Measurements from ENCODE around the gene SCML2. TPM values are rescaled to one million over a fixed set of nuclear protein-coding genes. Genes with fewer than 3 reads are reported as not detected.
A peak's percentile ranks its signal among the peaks of the same experiment; 100 is the strongest.
"Not testable (repeated sequence)": the region's sequence is repeated elsewhere in the genome, so short reads cannot be mapped to it uniquely, and the experiment has no call there.

SCML2 gene
- 1.6 and 2.7 TPM in 2 replicates for total RNA-seq

DNA sequence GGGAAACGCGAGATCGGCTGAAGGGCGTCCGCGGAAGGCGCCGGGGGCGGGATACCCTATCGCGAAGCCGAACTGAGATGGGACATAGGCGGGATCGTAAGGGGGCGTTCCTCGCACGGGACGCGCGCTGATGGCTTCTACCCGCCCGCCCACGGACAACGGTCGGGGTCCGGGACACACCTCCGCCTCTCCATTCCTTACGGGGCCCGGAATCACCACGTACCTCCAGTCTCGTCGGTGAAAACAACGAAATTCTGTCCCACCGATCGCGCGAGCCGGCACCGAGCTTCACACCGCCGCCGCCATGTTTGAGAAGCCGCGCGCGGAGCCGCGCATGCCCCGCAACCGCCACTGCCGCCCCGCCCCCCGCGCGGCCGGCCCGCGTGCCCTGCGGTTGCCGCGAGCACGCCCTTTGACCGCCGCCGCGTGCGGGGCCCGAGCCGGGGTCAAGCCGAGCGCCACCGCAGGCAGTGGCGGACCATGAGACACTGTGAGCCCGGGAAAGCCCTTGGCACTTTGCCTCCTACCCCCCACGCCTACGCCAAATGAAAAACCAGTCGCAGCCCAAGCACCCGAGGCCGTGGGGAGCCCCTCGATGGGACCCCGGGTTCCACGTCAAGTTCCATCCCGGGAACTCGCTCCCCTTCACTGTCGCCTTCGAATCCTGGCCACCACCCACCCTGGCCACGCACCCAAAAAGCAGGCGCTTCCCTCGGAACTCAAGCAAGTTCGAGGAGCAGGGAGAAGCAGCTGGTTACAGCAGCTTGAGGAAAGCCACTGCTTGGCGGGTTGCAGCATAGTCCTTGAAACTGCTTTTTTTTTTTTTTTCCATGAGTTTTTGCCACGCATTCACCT lies at the start of gene SCML2:
Gene SCML2 (minus strand): TSS at position 320 of the 855 bp plus-strand sequence. CDS start 20,617 bp downstream, outside the sequence.
- DNase-seq (ENCODE audit: low read depth in 2 of 2): peak in 1 of 2 donors; percentile 18

DNA sequence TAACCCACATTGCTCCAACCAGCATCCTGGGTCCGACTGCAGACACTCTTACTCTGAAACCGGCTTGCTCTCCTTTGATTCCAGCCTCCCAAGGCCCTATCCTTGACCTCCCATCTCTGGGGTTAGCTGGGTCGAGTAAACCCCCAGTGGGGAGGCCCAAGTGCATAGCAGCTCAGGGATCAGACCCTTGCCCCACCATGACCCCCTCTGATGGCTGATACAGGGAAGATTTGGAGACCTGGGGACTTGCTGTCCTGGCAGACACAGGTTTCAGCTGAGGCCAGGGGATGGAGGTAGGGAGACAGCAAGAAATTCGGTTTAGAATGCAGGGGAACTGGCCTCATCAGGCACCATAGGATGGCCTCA lies 47.3 kb upstream of the SCML2 start:
- DNase-seq (ENCODE audit: low read depth in 2 of 2): no peak

DNA sequence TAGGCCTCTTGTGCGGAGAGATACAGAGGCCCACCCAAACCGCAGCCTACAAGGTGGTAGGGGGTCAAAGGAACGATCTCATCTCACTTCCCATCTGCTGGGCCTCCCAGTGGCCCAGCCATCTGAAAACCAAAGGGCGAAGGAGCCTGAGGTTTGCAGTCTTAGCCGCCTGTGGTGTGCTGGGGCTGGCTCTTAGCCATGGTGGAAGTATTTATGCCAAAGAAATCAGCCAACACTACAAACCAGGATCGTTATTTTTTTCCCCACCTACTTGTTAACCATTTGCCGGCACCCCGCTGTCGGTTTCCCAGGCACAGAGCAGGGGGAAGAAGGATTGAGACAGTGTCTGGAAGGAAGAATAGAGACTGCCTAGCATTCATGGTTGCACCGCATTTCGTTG lies 40.0 kb upstream of the SCML2 start:
- DNase-seq (ENCODE audit: low read depth in 2 of 2): no peak

- peak; percentile 45 to 54 for DNase-seq (ENCODE audit: low read depth in 2 of 2)
These were observed 36.6 kb upstream of the SCML2 start for GRCh38 chrX:18390941-18391538.

DNA sequence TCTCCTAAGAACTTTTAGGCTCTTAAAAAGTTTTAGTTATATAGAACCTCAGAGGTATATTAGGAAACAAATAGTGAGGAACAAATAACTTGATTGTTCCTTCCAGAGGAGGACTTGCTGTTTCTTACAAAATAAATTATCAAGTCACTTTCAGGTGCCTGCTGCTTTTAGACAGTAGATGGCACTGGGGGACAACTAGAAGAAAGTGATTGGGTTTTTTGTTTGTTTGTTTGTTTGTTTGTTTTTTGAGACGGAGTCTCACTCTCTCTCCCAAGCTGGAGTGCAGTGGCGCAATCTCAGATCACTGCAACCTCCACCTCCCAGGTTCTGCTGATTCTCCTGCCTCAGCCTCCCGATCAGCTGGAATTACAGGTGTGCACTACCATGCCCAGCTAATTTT lies 35.5 kb upstream of the SCML2 start:
- DNase-seq (ENCODE audit: low read depth in 2 of 2): no peak

- peak; percentile 32 to 48 for DNase-seq (ENCODE audit: low read depth in 2 of 2)
These were observed 23.3 kb upstream of the SCML2 start for GRCh38 chrX:18377796-18378195.

DNA sequence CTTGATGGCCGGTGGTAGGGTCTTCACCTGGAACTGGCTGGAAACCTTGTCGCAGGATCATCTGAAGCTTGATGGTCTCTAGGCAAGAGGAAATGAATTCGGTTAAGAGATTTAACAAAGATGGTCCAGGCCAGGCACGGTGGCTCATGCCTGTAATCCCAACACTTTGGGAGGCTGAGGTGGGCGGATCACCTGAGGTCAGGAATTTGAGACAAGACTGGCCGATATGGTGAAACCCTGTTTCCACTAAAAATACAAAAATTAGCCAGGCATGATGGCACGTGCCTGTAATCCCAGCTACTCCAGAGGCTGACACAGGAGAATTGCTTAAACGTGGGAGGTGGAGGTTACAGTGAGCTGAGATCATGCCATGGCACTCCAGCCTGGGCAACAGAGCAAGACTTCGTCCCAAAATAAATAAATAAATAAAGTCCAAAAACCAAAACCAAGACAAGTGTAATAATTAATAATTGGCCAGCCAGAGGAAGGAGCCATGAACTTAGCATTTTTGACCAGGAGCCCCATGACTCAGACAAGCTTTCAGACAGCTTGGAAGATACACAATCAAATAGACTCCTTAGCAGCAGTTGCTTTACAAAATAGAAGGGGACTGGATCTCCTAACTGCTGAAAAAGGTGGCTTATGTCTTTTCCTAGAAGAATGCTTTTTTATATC lies 20.8 kb upstream of the SCML2 start:
- DNase-seq (ENCODE audit: low read depth in 2 of 2): not testable (repeated sequence)

DNA sequence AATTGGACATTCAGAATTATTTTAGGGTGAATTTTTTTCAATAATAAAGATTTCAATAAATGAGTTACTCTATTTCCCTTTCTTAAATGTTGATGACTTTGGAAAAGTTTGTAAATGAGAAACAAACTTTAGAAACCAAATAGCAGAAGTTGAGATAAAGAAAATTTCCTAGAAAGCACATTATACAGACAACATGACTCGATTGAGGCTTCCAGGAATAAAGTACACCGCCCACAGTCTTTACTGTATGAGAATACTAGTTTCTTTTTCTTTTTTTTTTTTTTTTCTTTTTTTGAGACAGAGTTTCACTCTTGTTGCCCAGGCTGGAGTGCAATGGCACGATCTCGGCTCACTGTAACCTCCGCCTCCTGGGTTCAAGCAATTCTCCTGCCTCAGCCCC lies 14.6 kb upstream of the SCML2 start:
- not testable (repeated sequence) for DNase-seq (ENCODE audit: low read depth in 2 of 2)

GRCh38 chrX:18368402-18368801 lies 13.9 kb upstream of the SCML2 start:
- DNase-seq (ENCODE audit: low read depth in 2 of 2): no peak

GRCh38 chrX:18360867-18361266 lies 6.4 kb upstream of the SCML2 start:
- DNase-seq (ENCODE audit: low read depth in 2 of 2): no peak

DNA sequence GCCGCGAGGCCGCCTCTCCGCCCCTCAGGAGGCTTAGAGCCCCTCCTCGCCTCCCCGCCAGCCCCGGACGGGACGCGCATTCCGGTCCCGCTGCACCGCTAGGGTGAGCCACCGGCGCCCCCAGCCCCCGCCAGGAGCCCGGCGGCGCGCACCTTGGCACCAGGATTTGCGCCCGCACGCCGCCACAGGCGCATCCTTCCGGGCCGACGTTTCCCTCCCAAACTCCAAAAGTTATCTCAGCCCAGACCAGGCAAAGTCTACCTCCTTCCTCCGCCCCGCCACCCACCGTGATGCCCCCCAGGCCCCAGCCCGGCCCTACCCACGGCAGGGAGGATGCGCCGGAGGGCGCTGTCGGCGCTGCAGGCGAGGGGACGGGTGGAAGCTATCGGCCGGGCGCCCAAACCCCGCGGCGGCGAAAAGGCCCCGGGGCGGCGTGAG lies 538 bp downstream of the SCML2 start:
- DNase-seq (ENCODE audit: low read depth in 2 of 2): peak in 1 of 2 donors; percentile 0

- no peak for DNase-seq (ENCODE audit: low read depth in 2 of 2)
These were observed 2.7 kb downstream of the SCML2 start for GRCh38 chrX:18351784-18352183.

- DNase-seq (ENCODE audit: low read depth in 2 of 2): no peak
These were observed 6.4 kb downstream of the SCML2 start for GRCh38 chrX:18348047-18348446.

DNA sequence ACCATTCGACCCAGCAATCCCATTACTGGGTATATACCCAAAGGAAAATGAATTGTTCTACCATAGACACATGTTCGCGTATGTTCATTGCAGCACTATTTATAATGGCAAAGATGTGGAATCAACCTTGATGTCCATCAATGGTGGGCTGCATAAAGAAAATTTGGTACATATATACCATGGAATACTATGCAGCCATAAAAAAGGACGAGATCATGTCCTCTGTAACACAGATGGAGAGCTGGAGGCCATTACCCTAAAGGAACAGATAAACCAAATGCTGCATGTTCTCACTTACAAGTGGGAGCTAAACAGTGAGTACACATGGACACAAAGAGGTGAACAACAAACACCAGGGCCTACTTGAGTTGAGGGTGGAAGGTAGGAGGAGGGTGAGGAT lies 45.1 kb downstream of the SCML2 start:
- no peak for DNase-seq (ENCODE audit: low read depth in 2 of 2)

DNA sequence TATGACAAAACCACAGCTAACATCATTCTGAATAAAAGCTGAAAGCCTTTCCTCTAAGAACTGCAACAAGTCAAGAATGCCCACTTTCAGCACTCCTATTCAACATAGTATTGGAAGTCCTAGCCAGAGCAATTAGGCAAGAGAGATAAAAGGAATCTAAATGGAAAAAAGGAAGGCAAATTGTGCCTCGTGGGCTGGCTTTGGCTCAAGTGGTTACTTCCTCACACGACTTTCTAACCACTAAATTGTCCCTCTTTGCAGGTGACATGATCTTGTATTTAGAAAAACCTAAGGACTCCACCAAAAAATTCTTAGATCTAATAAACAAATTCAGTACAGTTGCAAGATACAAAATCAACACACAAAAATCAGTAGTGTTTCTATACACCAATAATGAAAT lies 57.2 kb downstream of the SCML2 start:
- DNase-seq (ENCODE audit: low read depth in 2 of 2): no peak

GRCh38 chrX:18294893-18295292 lies 59.6 kb downstream of the SCML2 start:
- DNase-seq (ENCODE audit: low read depth in 2 of 2): no peak

DNA sequence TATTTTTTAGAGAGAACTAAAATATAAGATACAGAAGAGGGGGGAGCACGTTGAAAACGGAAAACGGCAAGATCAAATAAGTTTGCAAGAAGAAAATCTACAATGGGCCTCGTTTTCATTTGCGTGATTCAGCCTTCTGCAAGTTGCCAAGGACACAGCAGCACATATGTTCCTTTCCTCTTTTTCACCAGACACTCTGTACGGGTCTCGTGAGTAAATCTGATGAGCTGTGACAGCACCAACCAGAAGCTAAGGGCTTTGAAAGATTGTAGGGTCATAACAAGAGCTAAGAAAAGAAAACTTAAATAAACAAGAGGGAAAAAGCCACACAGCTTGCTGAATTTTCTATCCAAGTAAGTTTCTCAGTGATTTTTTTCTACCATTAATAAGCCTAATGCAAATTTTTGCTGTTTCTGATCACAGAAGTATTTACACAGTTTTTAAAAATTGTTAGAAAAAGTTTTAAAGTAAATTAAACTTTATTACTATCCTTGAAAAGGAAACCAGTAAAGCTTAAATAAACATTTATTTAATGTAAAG lies 63.4 kb downstream of the SCML2 start:
- DNase-seq (ENCODE audit: low read depth in 2 of 2): no peak

- no peak for DNase-seq (ENCODE audit: low read depth in 2 of 2)
These were observed 64.3 kb downstream of the SCML2 start for GRCh38 chrX:18290200-18290599.

GRCh38 chrX:18288716-18289115 lies 65.8 kb downstream of the SCML2 start:
- no peak for DNase-seq (ENCODE audit: low read depth in 2 of 2)

- DNase-seq (ENCODE audit: low read depth in 2 of 2): no peak
These were observed 68.1 kb downstream of the SCML2 start for GRCh38 chrX:18286322-18286831.

DNA sequence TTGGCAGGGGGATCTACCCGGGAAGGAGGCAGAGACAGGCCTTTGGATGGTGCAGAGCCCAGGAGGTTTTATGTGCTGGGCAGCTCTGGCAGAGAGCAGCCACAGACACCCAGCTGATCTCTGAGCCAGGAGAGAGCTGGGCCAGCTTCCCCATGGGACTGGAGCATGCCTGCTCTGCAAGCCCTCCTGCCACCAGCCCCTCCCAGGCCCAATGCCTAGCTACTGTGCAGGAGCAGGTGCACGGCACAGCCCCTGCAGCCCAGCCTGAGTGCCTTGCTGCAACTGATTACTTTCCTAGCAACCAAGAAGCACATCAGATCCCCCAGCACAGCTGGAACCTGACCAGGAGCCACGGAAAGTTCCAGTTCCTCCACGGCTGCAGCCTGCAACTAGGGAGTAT lies 76.0 kb downstream of the SCML2 start:
- DNase-seq (ENCODE audit: low read depth in 2 of 2): no peak

- DNase-seq (ENCODE audit: low read depth in 2 of 2): no peak
These were observed 82.3 kb downstream of the SCML2 start for GRCh38 chrX:18272222-18272621.
